Vagina (tissue), 2 donors: ENCODE measurements around the gene IGF2BP1.

Source experiments
- POLR2A ChIP-seq, 2 donors: fragments of 450-650 bp; IDR thresholded peaks; one replicate each; pipeline ENCODE4 v1.6.1; 2017; ENCODE audit warnings: antibody characterized with exemption in 2 of 2, mild to moderate bottlenecking in 2 of 2, moderate library complexity in 2 of 2
- TF ChIP-seq, protein P1 (sequence below), 3 experiments: fragments of 450-650 bp in 2 of 3; fragments of 200-600 bp in 1 of 3; sonication (generic) in 1 of 3; IDR thresholded peaks; one replicate each; pipeline ENCODE4 v1.5.1; 2017 to 2019; ENCODE audit warnings: antibody characterized with exemption in 3 of 3, mild to moderate bottlenecking in 2 of 3, moderate library complexity in 2 of 3

DNA sequence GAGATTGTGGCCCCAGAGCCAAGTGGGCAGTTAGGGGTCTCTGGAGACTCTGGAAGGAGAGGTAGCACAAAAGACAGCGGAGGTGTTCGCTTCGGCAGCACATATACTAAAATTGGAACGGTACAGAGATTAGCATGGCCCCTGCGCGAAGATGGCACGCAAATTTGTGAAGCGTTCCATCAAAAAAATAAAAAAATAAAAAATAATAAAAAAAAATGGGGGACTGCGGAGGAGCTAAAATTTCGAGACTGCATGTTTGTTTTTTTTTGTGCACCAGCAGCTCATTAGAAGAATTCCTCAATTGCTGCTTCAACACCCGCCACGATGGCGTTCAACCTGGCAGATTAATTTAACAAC is 39.1 kb downstream of the IGF2BP1 start:
- TF ChIP-seq, protein P1, sequence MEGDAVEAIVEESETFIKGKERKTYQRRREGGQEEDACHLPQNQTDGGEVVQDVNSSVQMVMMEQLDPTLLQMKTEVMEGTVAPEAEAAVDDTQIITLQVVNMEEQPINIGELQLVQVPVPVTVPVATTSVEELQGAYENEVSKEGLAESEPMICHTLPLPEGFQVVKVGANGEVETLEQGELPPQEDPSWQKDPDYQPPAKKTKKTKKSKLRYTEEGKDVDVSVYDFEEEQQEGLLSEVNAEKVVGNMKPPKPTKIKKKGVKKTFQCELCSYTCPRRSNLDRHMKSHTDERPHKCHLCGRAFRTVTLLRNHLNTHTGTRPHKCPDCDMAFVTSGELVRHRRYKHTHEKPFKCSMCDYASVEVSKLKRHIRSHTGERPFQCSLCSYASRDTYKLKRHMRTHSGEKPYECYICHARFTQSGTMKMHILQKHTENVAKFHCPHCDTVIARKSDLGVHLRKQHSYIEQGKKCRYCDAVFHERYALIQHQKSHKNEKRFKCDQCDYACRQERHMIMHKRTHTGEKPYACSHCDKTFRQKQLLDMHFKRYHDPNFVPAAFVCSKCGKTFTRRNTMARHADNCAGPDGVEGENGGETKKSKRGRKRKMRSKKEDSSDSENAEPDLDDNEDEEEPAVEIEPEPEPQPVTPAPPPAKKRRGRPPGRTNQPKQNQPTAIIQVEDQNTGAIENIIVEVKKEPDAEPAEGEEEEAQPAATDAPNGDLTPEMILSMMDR (IDR thresholded peaks at IDR 0.05) = no peak
- no peak for TF ChIP-seq POLR2A (IDR thresholded peaks at IDR 0.05)
